ENCODE measurements around the gene FLRT2.
A peak's percentile ranks its signal among the peaks of the same experiment; 100 is the strongest.

The FLRT2 gene

GRCh38 chr14:85528897-85529631 is 880 bp upstream of the FLRT2 start:
- Histone ChIP-seq H3K27me3 (ENCODE audit: insufficient read depth, poor library complexity, severe bottlenecking) (no peaks in the 10 kb centered on the region), H3K36me3 (ENCODE audit: low read depth) (no peaks in the 10 kb centered on the region), H3K4me3 (ENCODE audit: severe bottlenecking) (peak overlapping the region; percentile 58), H3K9me3 (ENCODE audit: severe bottlenecking) (no peaks in the 10 kb centered on the region), H3K4me1 (ENCODE audit: insufficient read depth, poor library complexity, severe bottlenecking) (peaks cover 20% of the 10 kb centered on the region), H3K27ac (ENCODE audit: poor library complexity, severe bottlenecking) (peak overlapping the region; percentile 85)
- ATAC-seq (ENCODE audit: low read depth): peak; percentile 13
- DNase-seq (ENCODE audit: low spot score): no peak
- peak; percentile 78 for TF ChIP-seq CTCF (IDR thresholded peaks at IDR 0.05; ENCODE audit: poor library complexity, severe bottlenecking)

- DNase-seq (ENCODE audit: low spot score): no peak
- Histone ChIP-seq H3K36me3 (ENCODE audit: low read depth) (no peaks in the 10 kb centered on the region), H3K9me3 (ENCODE audit: severe bottlenecking) (no peaks in the 10 kb centered on the region), H3K27ac (ENCODE audit: poor library complexity, severe bottlenecking) (peak overlapping the region; percentile 85), H3K27me3 (ENCODE audit: insufficient read depth, poor library complexity, severe bottlenecking) (no peaks in the 10 kb centered on the region), H3K4me3 (ENCODE audit: severe bottlenecking) (peak overlapping the region; percentile 58), H3K4me1 (ENCODE audit: insufficient read depth, poor library complexity, severe bottlenecking) (peaks cover 28% of the 10 kb centered on the region)
- TF ChIP-seq CTCF (IDR thresholded peaks at IDR 0.05; ENCODE audit: poor library complexity, severe bottlenecking): no peak
- ATAC-seq (ENCODE audit: low read depth): no peak
These were observed 682 bp downstream of the FLRT2 start for GRCh38 chr14:85530626-85531025.

- H3K4me1 ChIP-seq (ENCODE audit: insufficient read depth, poor library complexity, severe bottlenecking): peaks cover 27% of the 10 kb centered on the region
- TF ChIP-seq CTCF (IDR thresholded peaks at IDR 0.05; ENCODE audit: poor library complexity, severe bottlenecking): no peak
- H3K27me3 ChIP-seq (ENCODE audit: insufficient read depth, poor library complexity, severe bottlenecking): no peaks in the 10 kb centered on the region
- peak overlapping the region; percentile 85 for H3K27ac ChIP-seq (ENCODE audit: poor library complexity, severe bottlenecking)
- DNase-seq (ENCODE audit: low spot score) (peak; percentile 77), ATAC-seq (ENCODE audit: low read depth) (peak; percentile 1; the same call in 1 of the 3 replicates)
- no peaks in the 10 kb centered on the region for H3K36me3 ChIP-seq (ENCODE audit: low read depth)
- H3K9me3 ChIP-seq (ENCODE audit: severe bottlenecking): no peaks in the 10 kb centered on the region
- peak overlapping the region; percentile 58 for H3K4me3 ChIP-seq (ENCODE audit: severe bottlenecking)
These were observed 1.2 kb downstream of the FLRT2 start for GRCh38 chr14:85531141-85531586.

GRCh38 chr14:85531587-85532373 is 1.8 kb downstream of the FLRT2 start:
- peak; percentile 77 for TF ChIP-seq CTCF (IDR thresholded peaks at IDR 0.05; ENCODE audit: poor library complexity, severe bottlenecking)
- Histone ChIP-seq H3K27ac (ENCODE audit: poor library complexity, severe bottlenecking) (peak overlapping the region; percentile 85), H3K9me3 (ENCODE audit: severe bottlenecking) (no peaks in the 10 kb centered on the region), H3K4me3 (ENCODE audit: severe bottlenecking) (peak overlapping the region; percentile 58), H3K4me1 (ENCODE audit: insufficient read depth, poor library complexity, severe bottlenecking) (peaks cover 30% of the 10 kb centered on the region), H3K27me3 (ENCODE audit: insufficient read depth, poor library complexity, severe bottlenecking) (no peaks in the 10 kb centered on the region), H3K36me3 (ENCODE audit: low read depth) (no peaks in the 10 kb centered on the region)
- ATAC-seq (ENCODE audit: low read depth) (peak; percentile 33), DNase-seq (ENCODE audit: low spot score) (peak; percentile 86)
